Activated B cell treated with CpG ODN at 0.5 μM for 24 hours (primary cell): Measurements from ENCODE around the gene MPC1. TPM values are rescaled to one million over a fixed set of nuclear protein-coding genes. Genes with fewer than 3 reads are reported as not detected.

ENCODE experiments used
- ATAC-seq: fragments of 200-7000 bp; cut with Tn5 transposase; one replicate; pipeline ENCODE4 v1.10.0; 2021; ENCODE audit warnings: low read depth, mild to moderate bottlenecking, moderate library complexity
- CTCF ChIA-PET: fragments of 350-600 bp; sonication (Branson Sonifier 250); formaldehyde crosslinking; loops from one replicate; lab custom pipeline; 2021; ENCODE audit warnings: antibody characterized with exemption; lab: Charles Lee
- POLR2A ChIA-PET: fragments of 350-600 bp; sonication (Branson Sonifier 250); formaldehyde crosslinking; loops from one replicate; lab custom pipeline; 2021; ENCODE audit warnings: antibody characterized with exemption; lab: Charles Lee
- DNase-seq: peaks from one replicate; pipeline ENCODE4 v3.0.0; 2022
- H3K27ac Mint-ChIP-seq: one replicate; pipeline ENCODE4 v1.8.0; 2020; ENCODE audit warnings: mixed read lengths
- H3K27me3 Mint-ChIP-seq: one replicate; pipeline ENCODE4 v1.8.0; 2021; ENCODE audit warnings: mixed read lengths
- H3K36me3 Mint-ChIP-seq: one replicate; pipeline ENCODE4 v1.8.0; 2021; ENCODE audit warnings: low read depth, mixed read lengths
- H3K4me1 Mint-ChIP-seq: one replicate; pipeline ENCODE4 v1.8.0; 2021; ENCODE audit warnings: mixed read lengths
- H3K4me3 Mint-ChIP-seq: one replicate; pipeline ENCODE4 v1.8.0; 2020; ENCODE audit warnings: mild to moderate bottlenecking, mixed read lengths
- H3K9me3 Mint-ChIP-seq: one replicate; pipeline ENCODE4 v1.8.0; 2020; ENCODE audit warnings: mixed read lengths
- intact Hi-C: fragments of 100-400 bp; cut with micrococcal nuclease; formaldehyde crosslinking; loops from one replicate; pipeline ENCODE4 v1.15.1; 2024
- total RNA-seq: library from RNA; stranded (reverse); gene quantifications from 2 replicates; pipeline ENCODE4 v1.2.3, GENCODE V29; 2022
- TF ChIP-seq, protein P1 (sequence below): fragments of 200-600 bp; IDR thresholded peaks from one replicate; pipeline ENCODE4 v1.8.0; 2022; ENCODE audit warnings: antibody characterized with exemption, mild to moderate bottlenecking

Gene MPC1
- total RNA-seq, 1 donor from 2014 or later: 17.3 TPM

DNA sequence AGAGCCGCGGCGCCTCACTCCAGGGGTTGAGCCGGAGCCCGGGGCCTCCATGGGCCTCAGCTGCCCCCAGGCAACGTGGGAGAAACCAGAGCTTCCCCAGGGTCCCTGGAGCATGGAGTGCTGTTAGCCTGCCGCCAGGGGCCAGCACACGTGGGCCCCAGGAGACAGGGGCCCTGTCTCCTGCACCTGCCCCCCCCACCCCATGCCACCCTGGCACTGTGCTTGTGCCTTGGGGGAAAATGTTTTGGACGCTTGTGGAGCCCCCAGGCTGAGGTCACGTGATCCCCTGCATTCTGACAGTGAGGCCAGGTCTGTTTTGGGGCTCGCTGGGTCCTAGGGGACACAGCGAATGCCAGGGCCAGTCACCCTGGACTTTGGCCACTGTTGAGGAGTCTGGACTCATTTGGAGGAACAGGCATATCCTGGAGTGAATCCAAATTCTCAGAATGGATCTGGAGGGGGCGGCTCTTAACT, 30.2 kb upstream of the MPC1 start:
- H3K4me1 Mint-ChIP-seq: peaks cover 8% of the 10 kb centered on the region
- peaks cover 4% of the 10 kb centered on the region for H3K9me3 Mint-ChIP-seq
- H3K4me3 Mint-ChIP-seq: no peak overlapping the region
- H3K27ac Mint-ChIP-seq: no peak overlapping the region
- TF ChIP-seq, protein P1, sequence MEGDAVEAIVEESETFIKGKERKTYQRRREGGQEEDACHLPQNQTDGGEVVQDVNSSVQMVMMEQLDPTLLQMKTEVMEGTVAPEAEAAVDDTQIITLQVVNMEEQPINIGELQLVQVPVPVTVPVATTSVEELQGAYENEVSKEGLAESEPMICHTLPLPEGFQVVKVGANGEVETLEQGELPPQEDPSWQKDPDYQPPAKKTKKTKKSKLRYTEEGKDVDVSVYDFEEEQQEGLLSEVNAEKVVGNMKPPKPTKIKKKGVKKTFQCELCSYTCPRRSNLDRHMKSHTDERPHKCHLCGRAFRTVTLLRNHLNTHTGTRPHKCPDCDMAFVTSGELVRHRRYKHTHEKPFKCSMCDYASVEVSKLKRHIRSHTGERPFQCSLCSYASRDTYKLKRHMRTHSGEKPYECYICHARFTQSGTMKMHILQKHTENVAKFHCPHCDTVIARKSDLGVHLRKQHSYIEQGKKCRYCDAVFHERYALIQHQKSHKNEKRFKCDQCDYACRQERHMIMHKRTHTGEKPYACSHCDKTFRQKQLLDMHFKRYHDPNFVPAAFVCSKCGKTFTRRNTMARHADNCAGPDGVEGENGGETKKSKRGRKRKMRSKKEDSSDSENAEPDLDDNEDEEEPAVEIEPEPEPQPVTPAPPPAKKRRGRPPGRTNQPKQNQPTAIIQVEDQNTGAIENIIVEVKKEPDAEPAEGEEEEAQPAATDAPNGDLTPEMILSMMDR: no peak
- CTCF ChIA-PET: no interaction called here
- no peaks in the 10 kb centered on the region for H3K27me3 Mint-ChIP-seq
- intact Hi-C loops: no loop called here
- peaks cover 2% of the 10 kb centered on the region for H3K36me3 Mint-ChIP-seq
- POLR2A ChIA-PET: no interaction called here
- DNase-seq: no peak
- ATAC-seq: no peak

- ChIA-PET CTCF (no interaction called here), POLR2A (no interaction called here)
- H3K9me3 Mint-ChIP-seq: peaks cover 4% of the 10 kb centered on the region
- TF ChIP-seq, protein P1: no peak
- ATAC-seq (no peak), DNase-seq (no peak)
- H3K36me3 Mint-ChIP-seq: peaks cover 2% of the 10 kb centered on the region
- no peak overlapping the region for H3K27ac Mint-ChIP-seq
- H3K4me1 Mint-ChIP-seq: peaks cover 8% of the 10 kb centered on the region
- no peaks in the 10 kb centered on the region for H3K27me3 Mint-ChIP-seq
- intact Hi-C loops: no loop called here
- no peak overlapping the region for H3K4me3 Mint-ChIP-seq
These were observed 29.6 kb upstream of the MPC1 start for GRCh38 chr6:166412156-166412910.

DNA sequence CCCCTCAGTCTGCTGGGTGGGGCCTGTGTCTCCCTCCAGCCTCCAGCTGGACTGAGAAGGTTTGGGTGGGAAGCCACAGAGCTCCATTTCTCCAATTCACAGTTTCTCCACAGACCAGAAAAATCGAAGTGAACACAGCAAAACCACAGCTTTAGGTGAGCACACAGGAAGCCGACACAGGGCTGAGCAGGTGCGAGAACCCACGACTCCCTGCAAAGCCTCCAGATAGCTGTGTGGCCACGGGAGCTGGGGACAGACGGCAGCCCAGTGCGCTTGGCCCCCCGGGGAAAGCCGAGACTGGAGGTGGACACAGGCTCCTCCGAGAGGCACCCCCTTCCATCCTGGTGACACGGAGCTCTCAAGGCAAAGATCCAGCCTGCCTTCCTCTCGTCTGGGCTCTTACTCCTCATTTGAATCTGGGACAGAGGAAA, 29.0 kb upstream of the MPC1 start:
- peaks cover 2% of the 10 kb centered on the region for H3K36me3 Mint-ChIP-seq
- intact Hi-C loops: no loop called here
- DNase-seq (no peak), ATAC-seq (no peak)
- H3K4me3 Mint-ChIP-seq: no peak overlapping the region
- H3K9me3 Mint-ChIP-seq: peaks cover 4% of the 10 kb centered on the region
- H3K27me3 Mint-ChIP-seq: no peaks in the 10 kb centered on the region
- TF ChIP-seq, protein P1: no peak
- CTCF ChIA-PET: no interaction called here
- peaks cover 8% of the 10 kb centered on the region for H3K4me1 Mint-ChIP-seq
- POLR2A ChIA-PET: no interaction called here
- H3K27ac Mint-ChIP-seq: no peak overlapping the region

- POLR2A ChIA-PET: no interaction called here
- H3K4me1 Mint-ChIP-seq: peaks cover 8% of the 10 kb centered on the region
- no peak for ATAC-seq
- H3K36me3 Mint-ChIP-seq: peaks cover 2% of the 10 kb centered on the region
- H3K9me3 Mint-ChIP-seq: peaks cover 4% of the 10 kb centered on the region
- no peak for DNase-seq
- H3K4me3 Mint-ChIP-seq: no peak overlapping the region
- TF ChIP-seq, protein P1: no peak
- CTCF ChIA-PET: no interaction called here
- no peaks in the 10 kb centered on the region for H3K27me3 Mint-ChIP-seq
- no peak overlapping the region for H3K27ac Mint-ChIP-seq
- intact Hi-C loops: no loop called here
These were observed 28.5 kb upstream of the MPC1 start for GRCh38 chr6:166411271-166411670.

DNA sequence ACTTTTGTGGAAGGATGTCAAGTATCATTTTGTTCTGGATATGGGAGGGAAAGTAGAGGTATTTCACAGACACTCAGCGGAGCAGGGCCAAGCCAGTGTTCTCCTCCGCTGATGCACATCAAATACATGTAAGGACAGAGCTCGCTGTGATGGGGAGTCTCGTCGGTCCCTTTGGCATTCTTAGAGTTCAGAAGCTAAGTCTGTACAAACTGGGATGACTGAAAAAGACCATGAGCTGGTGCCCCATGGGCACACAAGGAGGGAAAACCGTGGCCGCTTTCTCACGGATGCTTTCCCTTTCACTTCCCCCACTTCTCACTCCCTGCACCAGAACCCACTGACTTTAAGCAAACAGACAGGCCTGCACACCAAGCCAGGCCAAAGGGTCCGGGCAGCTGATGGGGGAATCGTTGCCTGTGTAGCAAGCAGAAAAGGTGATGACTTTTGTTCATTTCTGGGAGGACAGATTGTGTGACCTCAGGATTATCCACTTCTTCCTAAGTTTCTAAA, 27.7 kb upstream of the MPC1 start:
- DNase-seq (no peak), ATAC-seq (no peak)
- Mint-ChIP-seq H3K9me3 (no peaks in the 10 kb centered on the region), H3K27me3 (no peaks in the 10 kb centered on the region), H3K36me3 (peaks cover 2% of the 10 kb centered on the region), H3K4me3 (peak overlapping the region; percentile 24), H3K27ac (no peak overlapping the region), H3K4me1 (peaks cover 8% of the 10 kb centered on the region)
- intact Hi-C loops: no loop called here
- CTCF ChIA-PET: interaction anchor here (1.0 kb wide), 1 partner anchor 10 kb away, joined by 4 read pairs; no protein-coding TSS in a partner anchor
- POLR2A ChIA-PET: no interaction called here
- TF ChIP-seq, protein P1: no peak
